H9 (cell line): ENCODE data around the gene MALAT1. TPM values are rescaled to one million over a fixed set of nuclear protein-coding genes. Genes with fewer than 3 reads are reported as not detected.

Experiments used
- DNase-seq: peaks from one replicate; pipeline ENCODE4 v3.0.0-alpha.2; 2017
- H2AFZ ChIP-seq: one replicate; pipeline ENCODE4 v1.6.1; 2013; ENCODE audit warnings: mild to moderate bottlenecking, low read length, control low read depth, moderate library complexity
- H2AK5ac ChIP-seq: 2 replicates; pipeline ENCODE4 v1.6.1; 2013; ENCODE audit warnings: low read length, control low read depth, mixed read lengths; ENCODE audit not compliant: insufficient read length
- H2BK120ac ChIP-seq: one replicate; pipeline ENCODE4 v1.6.1; 2013; ENCODE audit warnings: low read depth, mild to moderate bottlenecking, low read length, control low read depth, inconsistent platforms; ENCODE audit not compliant: poor library complexity, severe bottlenecking
- H2BK12ac ChIP-seq: 2 replicates; pipeline ENCODE4 v1.6.1; 2013; ENCODE audit warnings: low read length, control low read depth, mixed read lengths, low read depth; ENCODE audit not compliant: insufficient read length
- H2BK15ac ChIP-seq: 2 replicates; pipeline ENCODE4 v1.6.1; 2013; ENCODE audit warnings: low read depth, low read length, control low read depth
- H2BK20ac ChIP-seq: one replicate; pipeline ENCODE4 v1.6.1; 2013; ENCODE audit warnings: low read depth, mild to moderate bottlenecking, low read length, control low read depth, inconsistent platforms; ENCODE audit not compliant: poor library complexity, severe bottlenecking
- H2BK5ac ChIP-seq: 2 replicates; pipeline ENCODE4 v1.6.1; 2013; ENCODE audit warnings: low read length, control low read depth, mixed read lengths; ENCODE audit not compliant: insufficient read length
- H3K14ac ChIP-seq: 2 replicates; pipeline ENCODE4 v1.6.1; 2013; ENCODE audit warnings: low read length, control low read depth; ENCODE audit not compliant: insufficient read depth
- H3K18ac ChIP-seq: 2 replicates; pipeline ENCODE4 v1.6.1; 2013; ENCODE audit warnings: low read depth, mild to moderate bottlenecking, mixed read lengths, low read length, control low read depth; ENCODE audit not compliant: insufficient read length
- H3K23ac ChIP-seq: 2 replicates; pipeline ENCODE4 v1.6.1; 2013; ENCODE audit warnings: low read length, control low read depth, mixed read lengths, low read depth; ENCODE audit not compliant: insufficient read length
- H3K23me2 ChIP-seq: 2 replicates; pipeline ENCODE4 v1.6.1; 2013; ENCODE audit warnings: low read depth, mild to moderate bottlenecking, mixed read lengths, low read length, control low read depth; ENCODE audit not compliant: insufficient read length, poor library complexity, severe bottlenecking
- H3K27ac ChIP-seq: 2 replicates; pipeline ENCODE4 v1.5.1; 2013; ENCODE audit warnings: low read length, control low read depth, mixed read lengths, low read depth; ENCODE audit not compliant: insufficient read length
- H3K27me3 ChIP-seq: 2 replicates; pipeline ENCODE4 v1.6.1; 2013; ENCODE audit warnings: low read length, control low read depth, inconsistent platforms; ENCODE audit not compliant: insufficient read depth
- H3K4ac ChIP-seq: 2 replicates; pipeline ENCODE4 v1.6.1; 2013; ENCODE audit warnings: low read depth, mild to moderate bottlenecking, control low read depth, inconsistent platforms, low read length, moderate library complexity
- H3K4me1 ChIP-seq: 2 replicates; pipeline ENCODE4 v1.6.1; 2013; ENCODE audit warnings: low read length, control low read depth, inconsistent platforms; ENCODE audit not compliant: insufficient read depth
- H3K4me2 ChIP-seq: 2 replicates; pipeline ENCODE4 v1.6.1; 2013; ENCODE audit warnings: low read length, control low read depth, mixed read lengths; ENCODE audit not compliant: insufficient read length, insufficient read depth
- H3K56ac ChIP-seq: 2 replicates; pipeline ENCODE4 v1.6.1; 2013; ENCODE audit warnings: low read depth, mild to moderate bottlenecking, mixed read lengths, low read length, control low read depth; ENCODE audit not compliant: insufficient read length
- H3K79me1 ChIP-seq: 2 replicates; pipeline ENCODE4 v1.6.1; 2013; ENCODE audit warnings: low read depth, mild to moderate bottlenecking, moderate library complexity, low read length, control low read depth, inconsistent platforms; ENCODE audit not compliant: insufficient read depth, poor library complexity, severe bottlenecking
- H3K79me2 ChIP-seq: 2 replicates; pipeline ENCODE4 v1.6.1; 2013; ENCODE audit warnings: low read length, control low read depth, inconsistent platforms; ENCODE audit not compliant: insufficient read depth
- H3K9ac ChIP-seq: 2 replicates; pipeline ENCODE4 v1.6.1; 2013; ENCODE audit warnings: low read length, control low read depth, mixed read lengths; ENCODE audit not compliant: insufficient read length; ENCODE audit errors: extremely low read depth
- H3K9me3 ChIP-seq: one replicate; pipeline ENCODE4 v1.6.1; 2013; ENCODE audit warnings: low read depth, low read length, inconsistent platforms; ENCODE audit not compliant: control insufficient read depth
- H3T11ph ChIP-seq: one replicate; pipeline ENCODE4 v1.6.1; 2013; ENCODE audit warnings: mild to moderate bottlenecking, low read length, control low read depth, inconsistent platforms
- H4K20me1 ChIP-seq: one replicate; pipeline ENCODE4 v1.6.1; 2013; ENCODE audit not compliant: control insufficient read depth, insufficient read length, insufficient read depth
- H4K5ac ChIP-seq: 2 replicates; pipeline ENCODE4 v1.6.1; 2013; ENCODE audit warnings: low read depth, mild to moderate bottlenecking, mixed read lengths, low read length, control low read depth; ENCODE audit not compliant: insufficient read length
- H4K8ac ChIP-seq: replicated peaks from 2 replicates; pipeline ENCODE4 v1.6.1; 2013; ENCODE audit warnings: low read length, control low read depth, mixed read lengths, low read depth; ENCODE audit not compliant: insufficient read length
- H4K91ac ChIP-seq: 2 replicates; pipeline ENCODE4 v1.6.1; 2013; ENCODE audit warnings: low read depth, mild to moderate bottlenecking, moderate library complexity, mixed read lengths, low read length, control low read depth; ENCODE audit not compliant: insufficient read length
- H3K27ac Mint-ChIP-seq, 3 experiments: 2 replicates in 2 of 3; 3 replicates in 1 of 3; pipeline ENCODE4 v1.8.0; 2020 to 2021; ENCODE audit warnings: mixed read lengths in 3 of 3, mild to moderate bottlenecking in 1 of 3, moderate library complexity in 1 of 3
- H3K27me3 Mint-ChIP-seq: 2 replicates; pipeline ENCODE4 v1.8.0; 2021; ENCODE audit warnings: low read depth, mild to moderate bottlenecking, moderate library complexity, mixed read lengths
- H3K36me3 Mint-ChIP-seq, 3 experiments: 2 replicates in 2 of 3; 3 replicates in 1 of 3; pipeline ENCODE4 v1.8.0; 2020 to 2021; ENCODE audit warnings: low read depth in 3 of 3, mixed read lengths in 3 of 3; ENCODE audit not compliant: insufficient read depth in 1 of 3
- H3K4me1 Mint-ChIP-seq, 2 experiments: 2 replicates each; pipeline ENCODE4 v1.8.0; 2020; ENCODE audit warnings: mixed read lengths in 2 of 2
- H3K4me3 Mint-ChIP-seq, 2 experiments: 2 replicates in 1 of 2; 3 replicates in 1 of 2; pipeline ENCODE4 v1.8.0; 2020 to 2021; ENCODE audit warnings: mild to moderate bottlenecking in 2 of 2, mixed read lengths in 2 of 2, moderate library complexity in 1 of 2
- H3K9me3 Mint-ChIP-seq, 2 experiments: 2 replicates in 1 of 2; 3 replicates in 1 of 2; pipeline ENCODE4 v1.8.0; 2020; ENCODE audit warnings: mild to moderate bottlenecking in 2 of 2, mixed read lengths in 2 of 2, moderate library complexity in 1 of 2
- WGBS: extraction: QIAGEN DNeasy Blood & Tissue Kit; methylation state at CpG from one replicate; pipeline ENCODE4 v1.1.7; 2013; ENCODE audit warnings: missing lambda C conversion rate, low lambda C conversion rate, mixed read lengths; ENCODE audit not compliant: insufficient read length; ENCODE audit errors: extremely low coverage; 5-methylcytosine and 5-hydroxymethylcytosine counted together
- total RNA-seq: library from RNA; stranded (reverse); gene quantifications from 2 replicates; pipeline ENCODE4 v1.2.1, GENCODE V29; 2021
- TF ChIP-seq, protein P1 (sequence below): fragments of 200-600 bp; sonication (generic); conservative IDR thresholded peaks from 3 replicates; pipeline ENCODE4 v1.8.0; 2021; ENCODE audit warnings: antibody characterized with exemption, mild to moderate bottlenecking

The MALAT1 gene
- total RNA-seq, 1 experiment from 2014 or later: 1,934 TPM

DNA sequence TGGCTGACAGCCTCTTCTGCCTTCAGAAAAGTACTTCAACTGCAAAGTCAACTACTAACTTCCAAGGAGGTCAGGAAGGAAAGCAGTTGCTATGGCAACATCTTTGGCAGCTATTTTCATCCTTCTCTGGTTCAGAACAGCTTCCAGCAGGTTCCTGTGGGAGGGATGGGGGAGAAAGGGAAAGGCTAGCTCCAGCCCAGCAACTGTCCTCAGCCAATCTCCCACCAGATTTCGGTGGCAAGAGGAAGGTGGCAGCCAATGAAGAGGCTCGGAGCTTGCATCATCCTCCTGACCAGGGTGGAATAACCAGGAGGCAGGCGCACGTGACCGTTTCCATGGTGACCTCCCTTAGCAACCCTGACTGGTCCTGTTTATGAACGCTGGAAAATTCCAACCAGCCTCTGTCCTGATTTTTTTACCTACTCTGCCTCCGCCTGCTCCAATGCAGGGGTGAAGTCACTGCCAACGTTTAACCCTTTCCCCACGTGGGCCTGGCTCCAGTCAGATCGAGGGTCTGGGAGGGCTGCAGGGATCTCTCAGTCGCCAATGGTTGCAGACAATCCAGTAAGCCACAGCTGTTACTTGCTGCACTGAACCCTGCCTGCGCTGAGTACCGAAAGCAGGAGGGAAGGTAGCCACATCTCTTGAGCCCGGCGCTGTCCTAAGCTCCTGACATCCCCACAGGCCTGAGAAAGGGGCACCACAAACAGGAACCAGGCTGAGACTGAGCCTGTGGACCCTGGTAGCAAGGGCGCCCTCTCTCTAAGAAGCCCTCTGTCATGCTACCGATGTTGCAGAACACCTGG, 11.2 kb upstream of the MALAT1 start:
- Histone ChIP-seq H2BK20ac (no peak overlapping the region), H3K9me3 (no peaks in the 10 kb centered on the region), H4K91ac (peak overlapping the region; percentile 96), H2BK12ac (peak overlapping the region; percentile 35), H3K18ac (peak overlapping the region; percentile 96), H2BK15ac (no peak overlapping the region; the same call in 1 of the 2 replicates), H3K4me1 (peaks cover 32% of the 10 kb centered on the region), H2AFZ (no peak overlapping the region), H2BK5ac (peak overlapping the region; percentile 87), H3T11ph (peak overlapping the region; percentile 37), H3K27ac (peak overlapping the region; percentile 95), H3K27me3 (no peaks in the 10 kb centered on the region), H3K23me2 (peaks cover 13% of the 10 kb centered on the region), H4K5ac (peak overlapping the region; percentile 37), H3K14ac (peak overlapping the region; percentile 98), H3K56ac (peak overlapping the region; percentile 28), H3K79me2 (no peaks in the 10 kb centered on the region), H4K20me1 (no peaks in the 10 kb centered on the region), H3K23ac (no peak overlapping the region), H4K8ac (peak overlapping the region; percentile 74), H3K9ac (peak overlapping the region; percentile 55), H3K79me1 (no peaks in the 10 kb centered on the region), H3K4ac (peak overlapping the region; percentile 52), H3K4me2 (peak overlapping the region; percentile 52), H2BK120ac (peak overlapping the region; percentile 27), H2AK5ac (peak overlapping the region; percentile 33)
- no CpG with 5 or more reads among the region's 17 CpGs for WGBS
- Mint-ChIP-seq H3K27ac (peak overlapping the region; percentile 100), H3K36me3 (no peaks in the 10 kb centered on the region; a peak in 1 of 7 replicates), H3K4me3 (peak overlapping the region; percentile 57 to 78), H3K4me1 (peaks cover 75 to 79% of the 10 kb centered on the region in 2 experiments), H3K27me3 (peaks cover 6% of the 10 kb centered on the region), H3K9me3 (no peaks in the 10 kb centered on the region; a peak in 1 of 5 replicates)
- TF ChIP-seq, protein P1, sequence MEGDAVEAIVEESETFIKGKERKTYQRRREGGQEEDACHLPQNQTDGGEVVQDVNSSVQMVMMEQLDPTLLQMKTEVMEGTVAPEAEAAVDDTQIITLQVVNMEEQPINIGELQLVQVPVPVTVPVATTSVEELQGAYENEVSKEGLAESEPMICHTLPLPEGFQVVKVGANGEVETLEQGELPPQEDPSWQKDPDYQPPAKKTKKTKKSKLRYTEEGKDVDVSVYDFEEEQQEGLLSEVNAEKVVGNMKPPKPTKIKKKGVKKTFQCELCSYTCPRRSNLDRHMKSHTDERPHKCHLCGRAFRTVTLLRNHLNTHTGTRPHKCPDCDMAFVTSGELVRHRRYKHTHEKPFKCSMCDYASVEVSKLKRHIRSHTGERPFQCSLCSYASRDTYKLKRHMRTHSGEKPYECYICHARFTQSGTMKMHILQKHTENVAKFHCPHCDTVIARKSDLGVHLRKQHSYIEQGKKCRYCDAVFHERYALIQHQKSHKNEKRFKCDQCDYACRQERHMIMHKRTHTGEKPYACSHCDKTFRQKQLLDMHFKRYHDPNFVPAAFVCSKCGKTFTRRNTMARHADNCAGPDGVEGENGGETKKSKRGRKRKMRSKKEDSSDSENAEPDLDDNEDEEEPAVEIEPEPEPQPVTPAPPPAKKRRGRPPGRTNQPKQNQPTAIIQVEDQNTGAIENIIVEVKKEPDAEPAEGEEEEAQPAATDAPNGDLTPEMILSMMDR: no peak
- DNase-seq: peak; percentile 100
